CD4-positive, alpha-beta memory T cell (primary cell): ENCODE data around the gene UGGT2. TPM values are rescaled to one million over a fixed set of nuclear protein-coding genes. Genes with fewer than 3 reads are reported as not detected.
A peak's percentile ranks its signal among the peaks of the same experiment; 100 is the strongest.
"Not testable (repeated sequence)": the region's sequence is repeated elsewhere in the genome, so short reads cannot be mapped to it uniquely, and the experiment has no call there.

Source experiments
- CTCF ChIA-PET: fragments of 350-600 bp; sonication (Branson Sonifier 250); formaldehyde crosslinking; loops from one replicate; lab custom pipeline; 2021; ENCODE audit warnings: inconsistent platforms; ENCODE audit not compliant: partially characterized antibody; lab: Charles Lee
- POLR2A ChIA-PET: fragments of 350-600 bp; sonication (Branson Sonifier 250); formaldehyde crosslinking; loops from one replicate; lab custom pipeline; 2021; ENCODE audit not compliant: partially characterized antibody; lab: Charles Lee
- DNase-seq, 5 donors: peaks; one replicate each; pipeline versions ENCODE4 v3.0.0 to v3.0.0-alpha.2; 2020 to 2022; ENCODE audit warnings: mixed read lengths in 1 of 5
- H3K27ac ChIP-seq: one replicate; pipeline ENCODE4 v1.7.0; 2013; ENCODE audit warnings: low read depth, low read length
- H3K27me3 ChIP-seq: 2 replicates; pipeline ENCODE4 v1.7.0; 2013; ENCODE audit warnings: mild to moderate bottlenecking, low read length, moderate library complexity; ENCODE audit not compliant: insufficient read depth
- H3K36me3 ChIP-seq: 2 replicates; pipeline ENCODE4 v1.7.0; 2013; ENCODE audit warnings: mild to moderate bottlenecking, low read length, moderate library complexity; ENCODE audit not compliant: insufficient read depth
- H3K4me1 ChIP-seq: 2 replicates; pipeline ENCODE4 v1.7.0; 2013; ENCODE audit warnings: mild to moderate bottlenecking, low read length, moderate library complexity; ENCODE audit not compliant: insufficient read depth
- H3K4me3 ChIP-seq, 2 donors: one replicate each; pipeline ENCODE4 v1.7.0; 2013; ENCODE audit warnings: low read length in 2 of 2, mild to moderate bottlenecking in 1 of 2
- H3K9me3 ChIP-seq, 2 donors: one replicate each; pipeline ENCODE4 v1.7.0; 2013; ENCODE audit warnings: low read length in 2 of 2, control low read depth in 1 of 2; ENCODE audit not compliant: control insufficient read depth in 1 of 2
- H3K27ac Mint-ChIP-seq, 7 donors: one replicate each; pipeline ENCODE4 v1.8.0; 2020 to 2021; ENCODE audit warnings: mixed read lengths in 7 of 7, mild to moderate bottlenecking in 6 of 7, inconsistent platforms in 3 of 7, moderate library complexity in 3 of 7
- H3K27me3 Mint-ChIP-seq, 2 donors: one replicate each; pipeline ENCODE4 v1.8.0; 2020 to 2021; ENCODE audit warnings: mixed read lengths in 2 of 2
- H3K36me3 Mint-ChIP-seq, 2 donors: one replicate each; pipeline ENCODE4 v1.8.0; 2020 to 2021; ENCODE audit warnings: mixed read lengths in 2 of 2, inconsistent platforms in 1 of 2, mild to moderate bottlenecking in 1 of 2
- H3K4me1 Mint-ChIP-seq, 4 donors: one replicate each; pipeline ENCODE4 v1.8.0; 2020 to 2021; ENCODE audit warnings: mixed read lengths in 4 of 4, mild to moderate bottlenecking in 1 of 4
- H3K4me3 Mint-ChIP-seq, 8 donors: one replicate each; pipeline ENCODE4 v1.8.0; 2020 to 2021; ENCODE audit warnings: mixed read lengths in 8 of 8, mild to moderate bottlenecking in 7 of 8, moderate library complexity in 6 of 8, inconsistent platforms in 3 of 8
- H3K9me3 Mint-ChIP-seq, 8 donors: one replicate each; pipeline ENCODE4 v1.8.0; 2020 to 2021; ENCODE audit warnings: mixed read lengths in 8 of 8, mild to moderate bottlenecking in 5 of 8, inconsistent platforms in 3 of 8, moderate library complexity in 1 of 8
- intact Hi-C: fragments of 100-400 bp; cut with micrococcal nuclease; formaldehyde crosslinking; loops from one replicate; pipeline ENCODE4 v1.15.1; 2023
- polyA plus RNA-seq, 2 donors: library from polyadenylated mRNA; unstranded; fragments of 300-500 nt; fragmentation: Illumina TruSeq; gene quantifications; one replicate each; pipeline ENCODE4 v1.2.3, GENCODE V29; 2021
- total RNA-seq, 2 experiments: library from RNA; stranded (reverse); gene quantifications; one replicate each; pipeline ENCODE4 v1.2.3, GENCODE V29; 2021

Gene UGGT2
- total and polyA plus RNA-seq, 4 experiments from 2014 or later = not detected

DNA sequence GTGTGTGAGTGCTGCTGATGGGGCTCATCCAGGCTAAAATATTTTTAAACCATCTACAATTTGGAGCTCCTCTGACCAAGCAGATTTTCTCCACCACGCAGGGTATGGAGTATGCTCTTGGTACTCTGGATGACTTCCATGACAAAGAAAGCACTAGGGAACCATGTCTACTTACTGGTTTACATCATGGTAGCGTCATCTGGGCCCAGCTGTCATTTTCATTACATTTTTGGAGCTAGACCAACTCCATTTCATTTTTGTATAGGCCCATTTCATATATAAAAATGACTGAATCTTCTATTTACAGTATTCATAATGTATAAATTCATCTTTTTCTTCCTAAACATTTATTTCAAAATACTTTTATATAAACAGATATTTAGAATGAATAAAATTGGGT is 191.9 kb downstream of the UGGT2 start:
- Histone ChIP-seq H3K4me1 (no peaks in the 10 kb centered on the region), H3K36me3 (no peaks in the 10 kb centered on the region), H3K4me3 (no peak overlapping the region), H3K9me3 (no peaks in the 10 kb centered on the region), H3K27ac (no peak overlapping the region), H3K27me3 (no peaks in the 10 kb centered on the region)
- no peak for DNase-seq
- Mint-ChIP-seq H3K27ac (no peak overlapping the region), H3K4me3 (no peak overlapping the region), H3K27me3 (peaks cover 3 to 7% of the 10 kb centered on the region in 2 donors), H3K36me3 (no peaks in the 10 kb centered on the region), H3K4me1 (no peaks in the 10 kb centered on the region), H3K9me3 (no peaks in the 10 kb centered on the region)
- CTCF ChIA-PET = no interaction called here
- POLR2A ChIA-PET = no interaction called here
- intact Hi-C loops = no loop called here

DNA sequence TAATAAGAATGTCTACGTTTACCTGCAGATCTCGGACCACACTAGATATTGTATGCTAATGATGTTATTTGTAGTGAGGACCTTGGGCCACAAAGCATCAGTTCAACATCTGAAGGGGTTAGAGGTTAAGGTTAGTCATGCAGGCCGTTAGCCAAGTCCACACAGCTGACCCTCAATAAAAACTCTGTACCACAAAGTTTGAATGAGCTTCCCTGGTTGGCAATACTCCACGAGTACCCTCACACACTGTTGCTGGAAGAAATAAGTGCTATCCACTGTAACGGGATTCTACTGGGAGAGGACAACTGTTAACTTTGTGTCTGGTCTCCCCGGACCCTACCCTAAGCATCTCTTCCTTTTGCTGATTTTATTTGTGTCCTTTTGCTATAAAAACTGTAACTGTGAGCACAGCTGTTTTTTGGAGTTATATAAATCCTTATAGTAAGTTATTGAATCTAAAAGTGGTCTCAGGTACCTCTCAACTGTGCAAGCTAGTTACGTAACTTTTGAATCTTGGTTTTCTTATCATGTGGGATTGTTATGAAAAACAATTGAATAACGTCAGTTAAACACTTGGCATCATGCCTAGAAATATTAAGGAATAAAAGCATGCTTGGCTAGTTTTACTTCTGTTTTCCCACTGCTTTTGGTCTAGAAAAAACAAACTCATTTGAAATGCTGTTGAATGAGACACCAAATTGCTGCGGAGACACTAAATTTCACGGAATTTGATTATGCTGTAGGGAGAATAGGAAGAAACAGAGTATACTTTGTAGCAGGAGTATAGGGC is 194.7 kb downstream of the UGGT2 start:
- ChIA-PET CTCF (no interaction called here), POLR2A (no interaction called here)
- no peaks in the 10 kb centered on the region for H3K9me3 ChIP-seq
- H3K4me1 ChIP-seq = no peaks in the 10 kb centered on the region
- no peaks in the 10 kb centered on the region for H3K27me3 ChIP-seq
- H3K27ac Mint-ChIP-seq = no peak overlapping the region
- no peak overlapping the region for H3K27ac ChIP-seq
- H3K4me1 Mint-ChIP-seq = no peaks in the 10 kb centered on the region
- no peak overlapping the region for H3K4me3 ChIP-seq
- no peaks in the 10 kb centered on the region for H3K9me3 Mint-ChIP-seq
- intact Hi-C loops = no loop called here
- H3K27me3 Mint-ChIP-seq = peaks cover 1 to 11% of the 10 kb centered on the region in 2 donors
- H3K36me3 Mint-ChIP-seq = no peaks in the 10 kb centered on the region
- no peak for DNase-seq
- H3K36me3 ChIP-seq = no peaks in the 10 kb centered on the region
- H3K4me3 Mint-ChIP-seq = no peak overlapping the region

DNA sequence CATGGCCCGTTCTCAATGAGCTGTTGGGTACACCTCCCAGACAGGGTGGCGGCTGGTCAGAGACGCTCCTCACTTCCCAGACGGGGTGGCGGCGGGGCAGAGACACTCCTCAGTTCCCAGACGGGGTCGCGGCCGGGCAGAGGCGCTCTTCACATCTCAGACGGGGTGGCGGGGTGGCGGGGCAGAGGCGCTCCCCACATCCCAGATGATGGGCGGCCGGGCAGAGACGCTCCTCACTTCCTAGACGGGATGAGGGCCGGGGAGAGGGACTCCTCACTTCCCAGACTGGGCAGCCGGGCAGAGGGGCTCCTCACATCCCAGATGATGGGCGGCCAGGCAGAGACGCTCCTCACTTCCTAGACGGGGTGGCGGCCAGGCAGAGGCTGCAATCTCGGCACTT is 207.5 kb downstream of the UGGT2 start:
- H3K36me3 ChIP-seq, DNase-seq, H3K9me3 Mint-ChIP-seq, H3K4me1 ChIP-seq, H3K9me3 ChIP-seq, H3K4me3 ChIP-seq, H3K27me3 ChIP-seq, CTCF ChIA-PET, H3K4me1 Mint-ChIP-seq, POLR2A ChIA-PET, H3K4me3 Mint-ChIP-seq, H3K27me3 Mint-ChIP-seq, intact Hi-C loops, H3K36me3 Mint-ChIP-seq, H3K27ac ChIP-seq, H3K27ac Mint-ChIP-seq: not testable (repeated sequence)

DNA sequence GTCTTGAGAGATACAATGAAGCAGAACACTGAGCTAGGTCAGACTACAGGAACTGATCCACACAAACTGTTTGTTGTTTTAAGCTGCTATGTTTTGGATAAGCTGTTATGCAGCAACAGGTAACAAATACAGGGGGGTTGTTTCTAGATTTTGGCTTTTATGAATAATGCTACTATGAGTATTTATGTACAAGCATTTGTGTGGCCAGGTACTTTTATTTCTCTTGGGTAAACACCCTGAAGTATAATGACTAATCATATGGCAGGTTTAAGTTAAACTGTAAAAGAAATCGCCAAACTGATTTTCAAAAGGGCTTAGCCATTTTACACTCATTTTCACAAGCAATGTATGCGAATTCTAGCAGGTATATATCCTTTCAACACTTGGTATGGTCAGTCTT is 210.3 kb downstream of the UGGT2 start:
- POLR2A ChIA-PET = no interaction called here
- Mint-ChIP-seq H3K36me3 (no peaks in the 10 kb centered on the region), H3K27ac (no peak overlapping the region), H3K27me3 (peaks cover 6 to 11% of the 10 kb centered on the region in 2 donors), H3K9me3 (peaks cover 0 to 20% (median 5%) of the 10 kb centered on the region in 8 donors), H3K4me3 (no peak overlapping the region), H3K4me1 (no peaks in the 10 kb centered on the region)
- no peak for DNase-seq
- H3K4me1 ChIP-seq = no peaks in the 10 kb centered on the region
- CTCF ChIA-PET = interaction anchor here (1.2 to 1.4 kb wide), 3 partner anchors 9 to 306 kb away, joined by 3 to 4 read pairs (median 4); no protein-coding TSS in a partner anchor
- intact Hi-C loops = no loop called here
- no peaks in the 10 kb centered on the region for H3K36me3 ChIP-seq
- H3K27ac ChIP-seq = no peak overlapping the region
- H3K9me3 ChIP-seq = no peaks in the 10 kb centered on the region
- H3K4me3 ChIP-seq = no peak overlapping the region
- H3K27me3 ChIP-seq = no peaks in the 10 kb centered on the region

DNA sequence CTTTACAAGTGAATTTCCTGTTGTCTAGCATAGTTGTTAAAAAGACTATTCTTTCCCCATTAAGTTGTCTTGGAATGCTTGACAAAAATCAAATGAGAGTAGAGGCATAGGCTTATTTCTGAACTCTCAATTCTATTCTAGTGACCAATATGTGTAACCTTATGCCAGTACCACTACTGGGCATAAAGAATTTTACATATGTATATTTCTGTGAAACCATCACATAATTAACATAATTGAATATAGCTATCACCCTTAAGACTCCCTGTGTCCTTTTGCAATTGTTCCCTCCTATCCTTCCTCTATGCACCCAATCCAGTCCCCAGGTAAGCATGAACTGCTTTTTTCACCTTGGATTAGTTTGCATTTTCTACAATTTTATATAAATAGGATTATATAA is 211.3 kb downstream of the UGGT2 start:
- no peak overlapping the region for H3K27ac Mint-ChIP-seq
- DNase-seq = no peak
- ChIA-PET CTCF (interaction anchor here (1.4 kb wide), 1 partner anchor 8 kb away, joined by 4 read pairs; no protein-coding TSS in a partner anchor), POLR2A (no interaction called here)
- no peak overlapping the region for H3K4me3 Mint-ChIP-seq
- intact Hi-C loops = no loop called here
- peaks cover 9 to 10% of the 10 kb centered on the region in 2 donors for H3K27me3 Mint-ChIP-seq
- no peaks in the 10 kb centered on the region for H3K4me1 ChIP-seq
- H3K4me1 Mint-ChIP-seq = no peaks in the 10 kb centered on the region
- no peaks in the 10 kb centered on the region for H3K27me3 ChIP-seq
- peaks cover 0 to 26% (median 5%) of the 10 kb centered on the region in 8 donors for H3K9me3 Mint-ChIP-seq
- no peaks in the 10 kb centered on the region for H3K9me3 ChIP-seq
- H3K36me3 ChIP-seq = no peaks in the 10 kb centered on the region
- H3K36me3 Mint-ChIP-seq = no peaks in the 10 kb centered on the region
- no peak overlapping the region for H3K4me3 ChIP-seq
- no peak overlapping the region for H3K27ac ChIP-seq

DNA sequence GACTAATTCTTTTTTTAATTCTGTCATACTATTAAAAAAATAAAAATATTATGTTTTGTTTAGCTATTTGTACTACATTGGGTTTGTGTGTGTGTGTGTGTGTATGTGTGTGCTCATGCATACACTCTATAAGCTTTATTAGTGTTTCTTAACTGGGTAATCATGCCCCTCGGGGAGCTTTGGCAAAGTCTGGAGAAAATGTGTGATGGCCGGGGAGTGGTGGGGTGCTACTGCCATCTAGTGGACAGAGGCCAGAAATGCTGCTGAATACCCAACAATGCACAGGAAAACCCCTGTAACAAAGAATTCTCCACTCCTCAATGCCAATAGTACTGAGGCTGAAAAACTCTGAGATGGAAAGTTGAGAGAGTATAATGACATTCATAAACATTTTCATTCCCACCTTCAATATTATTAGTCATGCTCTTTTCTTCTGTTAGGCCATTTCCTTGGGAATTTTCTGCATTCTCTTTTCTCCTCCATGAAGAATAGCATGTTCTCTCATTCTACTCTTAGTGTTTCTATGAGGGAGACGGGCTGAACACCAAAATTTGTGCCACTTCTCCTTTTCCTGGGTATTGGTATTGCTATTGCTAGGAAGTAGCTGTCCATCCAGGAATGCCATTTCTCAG is 219.0 kb downstream of the UGGT2 start:
- no peaks in the 10 kb centered on the region for H3K9me3 ChIP-seq
- intact Hi-C loops = loop anchor here (1.0 to 5.0 kb wide), 5 partner anchors 210 to 645 kb away; no protein-coding TSS in a partner anchor
- Mint-ChIP-seq H3K36me3 (no peaks in the 10 kb centered on the region), H3K27ac (no peak overlapping the region), H3K4me1 (peaks cover 0 to 2% (median 0%) of the 10 kb centered on the region in 4 donors), H3K27me3 (peaks cover 14 to 18% of the 10 kb centered on the region in 2 donors), H3K9me3 (peaks cover 0 to 23% (median 5%) of the 10 kb centered on the region in 8 donors), H3K4me3 (no peak overlapping the region)
- ChIA-PET CTCF (interaction anchor here (0.6 to 9.6 kb wide), 38 partner anchors 8 to 1159 kb away, joined by 3 to 213 read pairs (median 4); no protein-coding TSS in a partner anchor), POLR2A (interaction anchor here (0.7 kb wide), 1 partner anchor 210 kb away, joined by 3 read pairs; no protein-coding TSS in a partner anchor)
- H3K27ac ChIP-seq = no peak overlapping the region
- DNase-seq = peak; percentile 52 to 63 (median 59)
- H3K4me3 ChIP-seq = no peak overlapping the region
- H3K4me1 ChIP-seq = no peaks in the 10 kb centered on the region
- H3K36me3 ChIP-seq = no peaks in the 10 kb centered on the region
- no peaks in the 10 kb centered on the region for H3K27me3 ChIP-seq

DNA sequence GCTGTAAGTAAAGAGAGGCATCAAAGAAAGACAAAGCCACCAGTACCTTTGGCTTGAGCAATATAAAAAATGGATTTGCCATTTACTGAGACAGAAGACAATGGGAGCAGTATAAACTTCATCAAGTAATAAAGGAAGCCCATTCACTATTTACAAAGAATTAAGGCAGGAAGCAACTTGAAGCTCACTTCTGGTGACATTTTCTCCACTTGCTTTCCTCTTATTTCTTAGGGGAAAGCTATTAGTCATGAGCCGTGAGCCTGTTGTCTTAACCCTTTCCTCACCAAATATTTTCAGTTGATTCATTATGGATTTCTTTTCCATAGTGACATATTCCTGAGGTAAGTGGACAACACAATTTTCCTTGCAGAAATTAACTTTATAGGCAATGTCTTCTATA is 219.5 kb downstream of the UGGT2 start:
- ChIA-PET CTCF (interaction anchor here (0.6 to 9.6 kb wide), 36 partner anchors 9 to 1158 kb away, joined by 3 to 213 read pairs (median 5); no protein-coding TSS in a partner anchor), POLR2A (interaction anchor here (0.7 kb wide), 1 partner anchor 210 kb away, joined by 3 read pairs; no protein-coding TSS in a partner anchor)
- Mint-ChIP-seq H3K27me3 (peaks cover 12 to 18% of the 10 kb centered on the region in 2 donors), H3K27ac (no peak overlapping the region), H3K9me3 (peaks cover 0 to 18% (median 4%) of the 10 kb centered on the region in 8 donors), H3K4me3 (no peak overlapping the region), H3K4me1 (peaks cover 0 to 2% (median 0%) of the 10 kb centered on the region in 4 donors), H3K36me3 (no peaks in the 10 kb centered on the region)
- Histone ChIP-seq H3K27ac (no peak overlapping the region), H3K9me3 (no peaks in the 10 kb centered on the region), H3K4me3 (no peak overlapping the region), H3K36me3 (no peaks in the 10 kb centered on the region), H3K4me1 (no peaks in the 10 kb centered on the region), H3K27me3 (no peaks in the 10 kb centered on the region)
- intact Hi-C loops = loop anchor here (1.0 to 5.0 kb wide), 5 partner anchors 209 to 644 kb away; no protein-coding TSS in a partner anchor
- DNase-seq = peak in 1 of 5 donors; percentile 0
